BLaER1 treated with 17β-estradiol and CSF1 and Interleukin-3, amounts not matched to agents 10 nM and 100 nM (cell line): ENCODE data around the gene TMPRSS2.

Source experiments
- H3K27ac ChIP-seq, 11 experiments: shearing (Covaris generic); formaldehyde crosslinking; 2 replicates each; pipeline ENCODE4 v1.8.1; 2022
- H3K27me3 ChIP-seq, 11 experiments: shearing (Covaris generic); formaldehyde crosslinking; 2 replicates each; pipeline ENCODE4 v1.8.1; 2022
- H3K36me3 ChIP-seq, 11 experiments: shearing (Covaris generic); formaldehyde crosslinking; 2 replicates each; pipeline ENCODE4 v1.8.1; 2022
- H3K4me1 ChIP-seq, 10 experiments: shearing (Covaris generic); formaldehyde crosslinking; 2 replicates each; pipeline ENCODE4 v1.8.1; 2022
- H3K4me2 ChIP-seq, 11 experiments: shearing (Covaris generic); formaldehyde crosslinking; 2 replicates each; pipeline ENCODE4 v1.8.1; 2022
- H3K4me3 ChIP-seq, 10 experiments: shearing (Covaris generic); formaldehyde crosslinking; 2 replicates each; pipeline ENCODE4 v1.8.1; 2022
- H3K9ac ChIP-seq, 11 experiments: shearing (Covaris generic); formaldehyde crosslinking; 2 replicates each; pipeline ENCODE4 v1.8.1; 2022
- H3K9me3 ChIP-seq, 11 experiments: shearing (Covaris generic); formaldehyde crosslinking; replicated peaks in 1 of 11; 2 replicates each; pipeline ENCODE4 v1.8.1; 2022
- H4K20me1 ChIP-seq, 11 experiments: shearing (Covaris generic); formaldehyde crosslinking; 2 replicates each; pipeline ENCODE4 v1.8.1; 2022
- Cebpa-rat ChIP-seq, 11 experiments: shearing (Covaris generic); IDR thresholded peaks; 2 replicates each; pipeline ENCODE4 v1.8.1; 2022

The TMPRSS2 gene

GRCh38 chr21:41536076-41536826, 28.3 kb upstream of the TMPRSS2 start:
- Histone ChIP-seq H3K9ac (no peak overlapping the region), H3K4me3 (no peak overlapping the region), H3K4me1 (no peaks in the 10 kb centered on the region), H3K4me2 (no peak overlapping the region), H3K36me3 (no peaks in the 10 kb centered on the region), H3K27ac (no peak overlapping the region), H4K20me1 (no peaks in the 10 kb centered on the region), H3K27me3 (no peaks in the 10 kb centered on the region), H3K9me3 (0 out of 22 replicates have a peak, but pooled peaks cover 0 to 7% (median 0%) of the 10 kb centered on the region in 11 experiments)
- no peak for TF ChIP-seq Cebpa-rat (IDR thresholded peaks at IDR 0.05)

- H3K9me3 ChIP-seq = 0 out of 22 replicates have a peak, but pooled peaks cover 0 to 7% (median 0%) of the 10 kb centered on the region in 11 experiments
- H3K36me3 ChIP-seq = no peaks in the 10 kb centered on the region
- H3K9ac ChIP-seq = no peak overlapping the region
- TF ChIP-seq Cebpa-rat (IDR thresholded peaks at IDR 0.05) = no peak
- H3K4me2 ChIP-seq = no peak overlapping the region
- no peak overlapping the region for H3K27ac ChIP-seq
- H3K4me3 ChIP-seq = no peak overlapping the region
- H4K20me1 ChIP-seq = no peaks in the 10 kb centered on the region
- no peaks in the 10 kb centered on the region for H3K4me1 ChIP-seq
- H3K27me3 ChIP-seq = no peaks in the 10 kb centered on the region
Observed at GRCh38 chr21:41530366-41530765, 22.4 kb upstream of the TMPRSS2 start.

- H3K27ac ChIP-seq = no peak overlapping the region
- no peak overlapping the region for H3K4me2 ChIP-seq
- H3K9ac ChIP-seq = no peak overlapping the region
- H3K27me3 ChIP-seq = no peaks in the 10 kb centered on the region
- H3K9me3 ChIP-seq = 0 out of 22 replicates have a peak, but pooled peaks cover 0 to 7% (median 0%) of the 10 kb centered on the region in 11 experiments
- H4K20me1 ChIP-seq = no peaks in the 10 kb centered on the region
- H3K36me3 ChIP-seq = no peaks in the 10 kb centered on the region
- no peak overlapping the region for H3K4me3 ChIP-seq
- no peak for TF ChIP-seq Cebpa-rat (IDR thresholded peaks at IDR 0.05)
- no peaks in the 10 kb centered on the region for H3K4me1 ChIP-seq
Observed at GRCh38 chr21:41529769-41530168, 21.8 kb upstream of the TMPRSS2 start.

GRCh38 chr21:41526478-41527087, 18.6 kb upstream of the TMPRSS2 start:
- H3K9ac ChIP-seq = no peak overlapping the region
- H3K9me3 ChIP-seq = no peaks in the 10 kb centered on the region
- H3K4me2 ChIP-seq = no peak overlapping the region
- no peaks in the 10 kb centered on the region for H3K4me1 ChIP-seq
- H3K27me3 ChIP-seq = no peaks in the 10 kb centered on the region
- TF ChIP-seq Cebpa-rat (IDR thresholded peaks at IDR 0.05) = no peak
- no peak overlapping the region for H3K27ac ChIP-seq
- no peaks in the 10 kb centered on the region for H3K36me3 ChIP-seq
- H3K4me3 ChIP-seq = no peak overlapping the region
- no peaks in the 10 kb centered on the region for H4K20me1 ChIP-seq

- Histone ChIP-seq H3K27me3 (no peaks in the 10 kb centered on the region), H3K27ac (no peak overlapping the region), H4K20me1 (no peaks in the 10 kb centered on the region), H3K9me3 (no peaks in the 10 kb centered on the region), H3K4me3 (no peak overlapping the region), H3K4me1 (no peaks in the 10 kb centered on the region), H3K9ac (no peak overlapping the region), H3K4me2 (no peak overlapping the region), H3K36me3 (no peaks in the 10 kb centered on the region)
- TF ChIP-seq Cebpa-rat (IDR thresholded peaks at IDR 0.05) = no peak
Observed at GRCh38 chr21:41523175-41523574, 15.2 kb upstream of the TMPRSS2 start.

GRCh38 chr21:41521489-41522027, 13.6 kb upstream of the TMPRSS2 start:
- no peak overlapping the region for H3K4me3 ChIP-seq
- H3K27ac ChIP-seq = no peak overlapping the region
- H3K9ac ChIP-seq = no peak overlapping the region
- TF ChIP-seq Cebpa-rat (IDR thresholded peaks at IDR 0.05) = no peak
- H3K4me1 ChIP-seq = no peaks in the 10 kb centered on the region
- H3K4me2 ChIP-seq = no peak overlapping the region
- peaks cover 0 to 7% (median under 1%) of the 10 kb centered on the region in 11 experiments; a peak in 5 of 22 replicates for H3K9me3 ChIP-seq
- H4K20me1 ChIP-seq = no peaks in the 10 kb centered on the region
- no peaks in the 10 kb centered on the region for H3K27me3 ChIP-seq
- H3K36me3 ChIP-seq = no peaks in the 10 kb centered on the region

GRCh38 chr21:41520560-41521442, 12.8 kb upstream of the TMPRSS2 start:
- Histone ChIP-seq H3K4me1 (no peaks in the 10 kb centered on the region), H3K4me3 (no peak overlapping the region), H3K4me2 (no peak overlapping the region), H3K27me3 (no peaks in the 10 kb centered on the region), H3K27ac (no peak overlapping the region), H4K20me1 (no peaks in the 10 kb centered on the region), H3K9me3 (peaks cover 0 to 13% (median 7%) of the 10 kb centered on the region in 11 experiments; a peak in 11 of 22 replicates), H3K36me3 (no peaks in the 10 kb centered on the region), H3K9ac (no peak overlapping the region)
- no peak for TF ChIP-seq Cebpa-rat (IDR thresholded peaks at IDR 0.05)

- Histone ChIP-seq H3K9me3 (peaks cover 0 to 14% (median 9%) of the 10 kb centered on the region in 11 experiments; a peak in 12 of 22 replicates), H3K27ac (no peak overlapping the region), H3K9ac (no peak overlapping the region), H3K36me3 (no peaks in the 10 kb centered on the region), H3K4me3 (no peak overlapping the region), H3K27me3 (no peaks in the 10 kb centered on the region), H3K4me2 (no peak overlapping the region), H3K4me1 (no peaks in the 10 kb centered on the region), H4K20me1 (no peaks in the 10 kb centered on the region)
- no peak for TF ChIP-seq Cebpa-rat (IDR thresholded peaks at IDR 0.05)
Observed at GRCh38 chr21:41519806-41520559, 12.0 kb upstream of the TMPRSS2 start.
